Erythroblast (primary cell): ENCODE data around the gene TBX10.

Source experiments
- GATA1 ChIP-seq: IDR thresholded peaks from 2 replicates; pipeline ENCODE4 v1.6.1; 2011; ENCODE audit warnings: low read depth, mild to moderate bottlenecking, control low read depth, low read length, moderate library complexity
- POLR2A ChIP-seq: IDR thresholded peaks from 2 replicates; pipeline ENCODE4 v1.6.1; 2011; ENCODE audit warnings: mild to moderate bottlenecking, low read length

DNA sequence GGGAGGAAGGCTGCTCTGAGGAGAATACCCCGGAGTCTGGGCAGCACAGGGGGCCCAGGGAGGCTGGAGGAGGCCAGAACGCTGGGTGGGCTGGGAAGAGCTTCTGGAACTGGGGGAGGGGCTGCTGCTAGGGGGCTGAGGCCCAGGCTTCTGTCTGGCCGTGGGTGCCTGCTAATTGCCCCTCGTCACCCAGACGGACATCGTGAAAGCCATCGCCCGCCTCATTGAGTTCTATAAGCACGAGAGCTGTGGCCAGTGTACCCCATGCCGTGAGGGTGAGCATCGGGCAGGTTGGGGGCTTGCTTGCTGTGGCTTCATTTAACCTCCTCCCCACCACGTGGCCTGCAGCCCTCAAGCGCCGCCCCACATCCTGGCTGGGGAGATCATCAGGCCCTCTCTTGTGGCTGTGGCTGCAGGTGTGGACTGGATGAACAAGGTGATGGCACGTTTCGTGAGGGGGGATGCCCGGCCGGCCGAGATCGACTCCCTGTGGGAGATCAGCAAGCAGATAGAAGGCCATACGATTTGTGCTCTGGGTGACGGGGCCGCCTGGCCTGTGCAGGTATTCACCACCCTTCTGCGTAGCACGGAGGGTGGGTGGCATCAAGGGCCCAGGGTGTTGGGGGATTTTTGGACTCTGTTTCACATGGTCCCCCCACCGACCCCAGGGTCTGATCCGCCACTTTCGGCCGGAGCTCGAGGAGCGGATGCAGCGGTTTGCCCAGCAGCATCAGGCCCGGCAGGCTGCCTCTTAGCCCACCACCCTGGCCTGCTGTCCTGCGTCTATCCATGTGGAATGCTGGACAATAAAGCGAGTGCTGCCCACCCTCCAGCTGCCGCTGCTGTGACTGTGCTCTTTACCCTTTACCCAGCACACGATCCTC is 27.6 kb downstream of the TBX10 start:
- TF ChIP-seq POLR2A (no peak), GATA1 (no peak)
